Fibroblast of the aortic adventitia (primary cell): ENCODE data around the gene OR6X1. TPM values are rescaled to one million over a fixed set of nuclear protein-coding genes. Genes with fewer than 3 reads are reported as not detected.
"Not testable (repeated sequence)": the region's sequence is repeated elsewhere in the genome, so short reads cannot be mapped to it uniquely, and the experiment has no call there.

Experiments used
- DNase-seq: peaks from one replicate; pipeline ENCODE4 v3.0.0-alpha.2; 2010; ENCODE audit warnings: low read depth
- H3K4me3 ChIP-seq: 2 replicates; pipeline ENCODE4 v1.5.1; 2011; ENCODE audit warnings: low read depth, mild to moderate bottlenecking, control low read depth, low read length, moderate library complexity
- total RNA-seq: library from RNA; depleted of rRNA; stranded (reverse); fragments of >200 nt; gene quantifications from 2 replicates; pipeline ENCODE4 v1.2.3, GENCODE V29; 2012; ENCODE audit warnings: low replicate concordance
- TF ChIP-seq, protein P1 (sequence below): IDR thresholded peaks from 2 replicates; pipeline ENCODE4 v1.5.1; 2011; ENCODE audit warnings: mild to moderate bottlenecking, low read length, control low read depth, inconsistent platforms; ENCODE audit not compliant: insufficient read depth

Gene OR6X1
- total RNA-seq, 1 donor: not detected

DNA sequence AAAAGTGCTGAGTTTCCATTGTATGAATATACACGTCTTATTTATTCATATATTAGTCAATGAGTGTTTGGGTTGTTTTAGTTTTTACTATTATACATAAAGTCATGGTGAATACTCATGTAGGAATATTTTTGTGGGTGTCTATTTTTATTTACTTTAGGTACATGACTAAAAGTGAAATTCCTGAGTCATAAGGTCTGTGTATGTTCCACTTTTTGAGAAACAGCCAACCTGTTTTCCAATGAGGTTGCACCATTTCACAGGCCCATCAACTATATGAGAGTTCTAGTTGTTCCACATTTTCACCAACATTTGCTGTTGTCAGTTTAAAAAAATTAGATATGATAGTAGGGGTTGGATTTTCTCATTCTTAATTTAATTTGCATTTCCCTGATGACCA lies 6.6 kb upstream of the OR6X1 start:
- no peak for DNase-seq
- no peak overlapping the region for H3K4me3 ChIP-seq
- TF ChIP-seq, protein P1, sequence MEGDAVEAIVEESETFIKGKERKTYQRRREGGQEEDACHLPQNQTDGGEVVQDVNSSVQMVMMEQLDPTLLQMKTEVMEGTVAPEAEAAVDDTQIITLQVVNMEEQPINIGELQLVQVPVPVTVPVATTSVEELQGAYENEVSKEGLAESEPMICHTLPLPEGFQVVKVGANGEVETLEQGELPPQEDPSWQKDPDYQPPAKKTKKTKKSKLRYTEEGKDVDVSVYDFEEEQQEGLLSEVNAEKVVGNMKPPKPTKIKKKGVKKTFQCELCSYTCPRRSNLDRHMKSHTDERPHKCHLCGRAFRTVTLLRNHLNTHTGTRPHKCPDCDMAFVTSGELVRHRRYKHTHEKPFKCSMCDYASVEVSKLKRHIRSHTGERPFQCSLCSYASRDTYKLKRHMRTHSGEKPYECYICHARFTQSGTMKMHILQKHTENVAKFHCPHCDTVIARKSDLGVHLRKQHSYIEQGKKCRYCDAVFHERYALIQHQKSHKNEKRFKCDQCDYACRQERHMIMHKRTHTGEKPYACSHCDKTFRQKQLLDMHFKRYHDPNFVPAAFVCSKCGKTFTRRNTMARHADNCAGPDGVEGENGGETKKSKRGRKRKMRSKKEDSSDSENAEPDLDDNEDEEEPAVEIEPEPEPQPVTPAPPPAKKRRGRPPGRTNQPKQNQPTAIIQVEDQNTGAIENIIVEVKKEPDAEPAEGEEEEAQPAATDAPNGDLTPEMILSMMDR: no peak

DNA sequence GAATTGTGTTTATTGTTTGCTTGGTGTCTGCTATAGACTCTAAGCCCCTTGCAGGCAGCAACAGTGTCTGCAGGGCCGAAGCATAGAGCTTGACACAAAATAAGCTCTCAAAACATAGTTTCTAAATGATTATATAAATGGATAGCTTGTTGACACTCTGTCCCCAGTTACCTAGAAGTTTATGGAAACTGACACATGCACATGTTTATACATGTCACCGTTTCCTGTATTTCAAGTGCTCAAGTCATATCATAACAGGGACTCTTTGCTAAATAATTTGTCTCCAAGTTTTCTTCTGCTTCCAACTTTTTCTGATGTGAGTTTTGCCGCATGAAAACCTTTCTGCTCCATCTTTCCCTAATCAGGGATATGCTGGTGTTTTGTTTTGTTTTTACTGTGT lies 3.7 kb upstream of the OR6X1 start:
- DNase-seq: no peak
- TF ChIP-seq, protein P1: no peak
- H3K4me3 ChIP-seq: no peak overlapping the region

DNA sequence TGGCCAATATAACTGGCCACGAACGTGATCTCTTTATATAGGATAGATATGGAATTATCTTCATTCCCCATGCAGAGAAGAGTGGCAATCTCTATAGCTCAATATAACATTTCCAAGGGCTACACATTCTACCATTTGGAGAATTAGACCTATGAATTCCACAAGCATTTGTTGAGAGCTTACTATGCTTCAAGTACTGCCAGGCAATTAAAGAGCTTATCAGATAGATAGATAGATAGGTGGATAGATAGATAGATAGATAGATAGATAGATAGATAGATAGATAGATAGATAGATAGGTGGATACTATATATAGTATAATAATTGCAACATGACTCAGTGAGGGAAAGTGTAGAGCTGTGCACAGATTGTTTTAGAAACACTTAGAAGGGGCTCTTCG lies 1.5 kb upstream of the OR6X1 start:
- no peak for DNase-seq
- no peak overlapping the region for H3K4me3 ChIP-seq
- TF ChIP-seq, protein P1: no peak

DNA sequence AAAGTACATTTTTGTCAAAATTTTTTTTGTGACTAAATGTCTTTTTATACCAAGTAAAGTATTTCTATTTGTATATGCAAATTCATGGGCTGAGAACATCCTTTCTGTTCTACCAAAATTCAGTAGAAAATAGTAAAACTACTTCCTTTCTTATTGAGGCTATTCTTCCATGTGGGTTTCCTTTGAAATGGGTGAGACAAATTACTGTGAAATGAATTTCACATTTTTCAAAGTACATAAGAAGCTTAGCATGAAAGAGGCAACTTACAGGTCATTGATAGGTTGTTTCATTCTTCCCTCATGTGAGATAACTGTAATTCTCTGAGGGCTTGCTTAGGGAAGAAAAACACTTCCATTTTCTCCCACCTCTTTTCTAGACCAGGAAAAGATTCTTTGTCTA lies 1.0 kb upstream of the OR6X1 start:
- TF ChIP-seq, protein P1: no peak
- no peak overlapping the region for H3K4me3 ChIP-seq
- DNase-seq: no peak

DNA sequence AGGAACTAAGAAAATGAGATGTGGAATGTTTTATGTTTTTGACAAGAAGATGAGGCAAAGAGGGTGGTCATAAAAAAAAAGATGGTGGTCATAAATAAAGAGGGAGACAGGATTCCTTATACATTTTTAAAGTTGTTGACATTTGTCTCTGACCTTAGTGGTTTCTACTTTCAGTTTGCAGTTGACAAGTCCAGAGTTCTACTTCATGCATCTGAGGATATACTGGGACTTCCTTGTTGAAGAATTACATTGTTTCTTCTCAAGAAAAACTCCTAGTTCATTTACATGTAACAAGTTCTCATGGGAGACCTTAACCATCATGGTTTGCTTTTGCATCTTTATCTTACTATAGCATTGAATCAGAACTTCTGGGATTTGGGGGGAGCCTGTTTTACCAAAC lies 1.2 kb downstream of the OR6X1 start:
- H3K4me3 ChIP-seq: no peak overlapping the region
- DNase-seq: no peak
- TF ChIP-seq, protein P1: no peak

DNA sequence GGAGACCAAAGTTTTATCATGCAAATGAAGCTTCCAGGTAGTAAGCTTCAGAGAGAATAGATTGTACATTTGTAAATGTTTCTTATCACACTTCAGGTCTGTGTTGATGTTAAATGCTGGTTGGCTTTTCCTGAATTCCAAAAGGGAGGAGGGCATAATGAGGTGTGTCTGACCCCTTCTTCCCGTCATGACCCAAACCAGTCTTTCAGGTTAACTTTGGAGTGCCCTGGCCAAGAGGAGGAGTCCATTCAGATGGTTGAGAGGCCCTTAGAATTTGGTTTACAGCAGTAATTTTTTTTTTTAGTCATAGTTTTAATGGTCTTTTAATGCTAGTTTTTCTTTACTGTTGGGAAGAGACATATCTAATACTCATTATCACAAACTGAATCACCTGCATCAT lies 2.5 kb downstream of the OR6X1 start:
- no peak overlapping the region for H3K4me3 ChIP-seq
- DNase-seq: no peak
- TF ChIP-seq, protein P1: no peak

DNA sequence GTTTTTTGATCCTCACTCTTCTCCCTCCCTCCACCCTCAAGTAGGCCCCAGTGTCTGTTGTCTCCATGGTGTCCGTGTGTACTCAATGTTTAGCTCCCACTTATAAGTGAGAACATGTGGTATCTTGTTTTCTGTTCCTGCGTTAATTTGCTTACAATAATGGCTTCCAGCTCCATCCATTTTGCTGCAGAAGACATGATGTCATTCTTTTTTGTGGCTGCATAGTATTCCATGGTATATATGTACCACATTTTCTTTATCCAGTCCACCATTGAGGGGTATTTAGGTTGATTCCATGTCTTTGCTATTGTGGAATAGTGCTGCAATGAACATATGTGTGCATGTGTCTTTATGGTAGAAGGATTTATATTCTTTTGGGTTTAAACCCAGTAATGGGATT lies 6.0 kb downstream of the OR6X1 start:
- not testable (repeated sequence) for DNase-seq, H3K4me3 ChIP-seq
